GM11168 (cell line): ENCODE measurements around the gene AGAP4.
"Not testable (repeated sequence)": the region's sequence is repeated elsewhere in the genome, so short reads cannot be mapped to it uniquely, and the experiment has no call there.

Experiments
- in situ Hi-C: fragments of 300-500 bp; cut with MboI; formaldehyde crosslinking; loops from one replicate; pipeline ENCODE4 v1.12.0; 2022; ENCODE audit warnings: low sequenced_read_pairs; ENCODE audit not compliant: unreplicated experiment

AGAP4 gene

GRCh38 chr10:45847400-45847799, at the start of gene AGAP4:
AGAP4 (minus strand) TSS chr10:45847500; CDS start chr10:45847347, 153 bp downstream.
- in situ Hi-C loops, result loop anchor here (25.0 kb wide), 1 partner anchor 265 kb away; no protein-coding TSS in a partner anchor

GRCh38 chr10:45890721-45891120, 43.4 kb upstream of the AGAP4 start:
- in situ Hi-C loops, result not testable (repeated sequence)

GRCh38 chr10:45889539-45890230, 42.4 kb upstream of the AGAP4 start:
- in situ Hi-C loops, result not testable (repeated sequence)

DNA sequence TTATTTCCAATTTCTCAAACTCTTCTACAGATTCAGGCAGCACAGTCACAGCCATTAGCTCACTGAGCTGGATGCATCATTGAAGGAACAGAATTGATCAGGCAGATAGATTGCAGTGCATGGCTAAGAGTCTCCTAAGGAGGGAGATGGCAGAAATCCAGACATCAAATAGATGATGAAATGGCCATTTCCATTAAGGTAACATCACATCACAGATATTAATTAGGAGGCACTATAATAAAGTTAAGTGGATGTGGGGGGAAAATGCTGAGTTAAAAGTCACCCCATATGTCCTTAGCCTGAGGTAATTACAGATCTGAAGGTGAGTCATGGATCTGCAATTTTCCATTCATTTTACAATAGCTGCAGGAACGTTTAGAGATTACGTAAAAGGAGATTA, 35.6 kb upstream of the AGAP4 start:
- in situ Hi-C loops, result not testable (repeated sequence)

DNA sequence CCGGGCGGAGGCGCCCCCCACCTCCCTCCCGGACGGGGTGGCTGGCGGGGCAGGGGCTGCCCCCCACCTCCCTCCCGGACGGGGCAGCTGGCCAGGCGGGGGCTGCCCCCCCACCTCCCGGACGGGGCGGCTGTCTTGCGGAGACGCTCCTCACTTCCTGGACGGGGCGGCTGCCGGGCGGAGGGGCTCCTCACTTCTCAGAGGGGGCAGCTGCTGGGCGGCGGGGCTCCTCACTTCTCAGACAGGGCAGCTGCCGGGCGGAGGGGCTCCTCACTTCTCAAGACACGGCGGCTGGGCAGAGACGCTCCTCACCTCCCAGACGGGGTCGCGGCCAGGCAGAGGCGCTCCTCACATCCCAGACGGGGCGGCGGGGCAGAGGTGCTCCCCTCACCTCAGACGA, 18.1 kb upstream of the AGAP4 start:
- in situ Hi-C loops, result loop anchor here (10.0 kb wide), 1 partner anchor 129 kb away; no protein-coding TSS in a partner anchor

GRCh38 chr10:45864264-45864663, 17.0 kb upstream of the AGAP4 start:
- in situ Hi-C loops, result loop anchor here (10.0 kb wide), 1 partner anchor 131 kb away; no protein-coding TSS in a partner anchor

DNA sequence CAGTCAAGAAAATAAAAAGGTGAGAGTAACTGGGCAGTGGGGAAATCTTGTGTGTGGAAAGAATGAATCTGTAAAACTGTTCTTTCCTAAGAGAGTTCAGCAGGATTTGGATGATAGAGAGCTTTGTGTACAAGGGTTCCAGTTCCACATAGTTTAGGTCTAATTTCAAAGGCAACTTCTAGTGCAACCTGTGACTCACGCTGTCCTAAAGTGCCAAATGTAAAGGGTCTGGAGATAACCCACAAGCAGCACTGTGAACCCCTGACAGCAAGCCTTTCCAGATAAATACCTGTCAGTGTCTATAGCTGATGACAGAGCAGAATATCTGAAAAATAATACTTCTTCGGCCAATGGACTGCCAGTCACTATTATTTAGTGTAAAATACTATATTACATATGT, 16.3 kb upstream of the AGAP4 start:
- in situ Hi-C loops, result loop anchor here (10.0 kb wide), 1 partner anchor 131 kb away; no protein-coding TSS in a partner anchor

GRCh38 chr10:45857931-45858330, 10.6 kb upstream of the AGAP4 start:
- in situ Hi-C loops, result not testable (repeated sequence)

DNA sequence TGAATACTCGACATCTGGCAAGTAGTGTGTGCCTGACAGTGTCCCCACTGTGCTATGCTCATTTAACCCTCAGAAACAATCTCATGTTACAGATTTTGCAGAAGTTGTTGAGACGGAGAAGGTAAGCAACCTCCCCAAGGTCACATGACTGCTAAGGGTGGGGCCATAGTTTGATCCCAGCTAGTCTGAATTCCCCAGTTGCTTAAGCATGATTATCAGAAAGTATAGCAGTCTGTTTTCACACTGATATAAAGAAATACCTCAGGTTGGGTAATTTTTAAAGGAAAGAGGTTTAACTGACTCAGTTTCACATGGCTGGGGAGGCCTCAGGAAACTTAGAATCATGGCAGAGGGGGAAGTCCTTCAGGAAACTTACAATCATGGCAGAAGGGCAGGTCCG, 1.2 kb upstream of the AGAP4 start:
- in situ Hi-C loops, result loop anchor here (25.0 kb wide), 1 partner anchor 264 kb away; no protein-coding TSS in a partner anchor

DNA sequence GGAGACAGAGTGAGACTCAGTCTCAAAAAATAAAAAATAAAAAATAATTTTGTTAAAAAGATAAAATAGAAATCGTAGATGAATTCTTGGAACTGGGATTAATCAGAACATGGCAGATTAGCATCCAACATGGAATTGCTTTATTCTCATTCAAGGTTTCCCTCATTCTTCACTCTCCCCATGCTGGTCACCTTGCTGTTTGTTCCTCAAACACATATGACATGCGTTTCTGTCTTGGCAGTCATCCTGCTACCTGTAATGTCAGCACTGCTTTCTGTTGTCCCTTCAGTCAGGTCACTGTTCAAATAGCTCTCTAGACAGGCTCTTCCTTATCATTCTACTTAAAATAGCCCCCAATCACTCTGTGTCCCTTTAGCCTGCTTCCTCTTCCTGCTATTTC, 24.4 kb downstream of the AGAP4 start:
- in situ Hi-C loops, result loop anchor here (25.0 kb wide), 1 partner anchor 539 kb away; no protein-coding TSS in a partner anchor

- in situ Hi-C loops, result loop anchor here (25.0 kb wide), 1 partner anchor 542 kb away; no protein-coding TSS in a partner anchor
These were observed 27.0 kb downstream of the AGAP4 start for GRCh38 chr10:45820107-45820830.

GRCh38 chr10:45819552-45819951, 27.7 kb downstream of the AGAP4 start:
- in situ Hi-C loops, result loop anchor here (25.0 kb wide), 1 partner anchor 543 kb away; no protein-coding TSS in a partner anchor

DNA sequence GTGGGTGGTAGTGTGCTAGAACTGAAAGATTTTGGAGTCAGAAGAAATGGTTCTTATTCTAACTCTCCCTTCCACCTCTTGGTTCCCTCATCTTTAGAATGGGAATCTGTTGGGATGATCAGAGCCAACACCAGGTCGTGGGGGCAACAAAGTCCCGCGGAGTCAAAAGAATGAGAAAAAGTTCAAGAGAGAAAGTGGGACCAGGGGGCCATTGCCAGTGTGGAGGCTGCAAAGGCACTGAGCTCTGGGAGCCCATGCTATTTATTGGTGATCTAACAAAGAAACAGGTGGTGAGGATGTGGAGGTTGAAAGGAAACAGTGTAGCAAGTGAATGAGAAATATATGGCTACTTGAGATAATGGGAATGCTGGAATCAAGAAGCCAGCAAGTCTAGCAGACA, 29.4 kb downstream of the AGAP4 start:
- in situ Hi-C loops, result loop anchor here (25.0 kb wide), 1 partner anchor 544 kb away; no protein-coding TSS in a partner anchor

- in situ Hi-C loops, result loop anchor here (25.0 kb wide), 1 partner anchor 545 kb away; no protein-coding TSS in a partner anchor
These were observed 30.0 kb downstream of the AGAP4 start for GRCh38 chr10:45817130-45817859.

- in situ Hi-C loops, result loop anchor here (25.0 kb wide), 1 partner anchor 548 kb away; no protein-coding TSS in a partner anchor
These were observed 33.2 kb downstream of the AGAP4 start for GRCh38 chr10:45814146-45814545.

DNA sequence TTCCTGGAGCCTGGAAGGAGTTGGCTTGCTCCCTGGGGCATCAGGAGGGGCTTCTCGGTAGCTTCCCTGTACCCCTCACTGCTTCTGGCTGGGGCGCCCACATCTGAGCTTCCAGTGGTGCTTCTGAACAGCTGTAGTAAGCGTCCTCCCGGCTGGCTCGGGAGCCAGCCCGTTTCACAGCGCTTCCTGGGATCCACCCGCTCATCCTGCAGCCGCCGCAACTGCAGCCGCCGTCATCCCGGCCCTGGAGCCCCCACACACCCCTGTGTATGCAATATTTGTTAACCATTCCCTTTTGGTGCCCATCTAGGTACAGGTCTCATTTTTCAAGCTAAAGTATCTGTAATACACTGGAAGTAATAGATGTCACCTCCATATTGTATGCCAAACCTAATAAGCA, 34.3 kb downstream of the AGAP4 start:
- in situ Hi-C loops, result loop anchor here (25.0 kb wide), 1 partner anchor 549 kb away; no protein-coding TSS in a partner anchor

GRCh38 chr10:45811075-45811474, 36.2 kb downstream of the AGAP4 start:
- in situ Hi-C loops, result loop anchor here (25.0 kb wide), 1 partner anchor 551 kb away; no protein-coding TSS in a partner anchor

- in situ Hi-C loops, result loop anchor here (25.0 kb wide), 1 partner anchor 552 kb away; no protein-coding TSS in a partner anchor
These were observed 37.5 kb downstream of the AGAP4 start for GRCh38 chr10:45809837-45810236.

DNA sequence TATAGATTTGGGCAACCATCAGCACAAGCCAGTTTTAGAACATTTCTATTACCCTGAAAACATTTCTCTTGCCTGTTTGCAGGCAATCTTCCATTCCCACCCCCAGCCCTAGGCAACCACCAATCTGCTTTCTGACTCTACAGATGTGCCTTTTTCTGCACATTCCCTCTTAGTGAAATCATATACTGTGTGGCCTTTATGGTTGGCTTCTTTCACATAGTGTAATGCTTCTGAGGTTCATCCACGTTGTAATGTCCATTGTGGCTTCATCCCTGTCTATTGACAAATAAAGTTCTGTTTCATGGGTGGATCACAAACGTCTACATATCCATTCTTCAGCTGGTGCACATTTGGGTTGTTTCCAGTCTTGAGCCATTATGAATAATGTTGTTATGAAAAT, 42.3 kb downstream of the AGAP4 start:
- in situ Hi-C loops, result loop anchor here (25.0 kb wide), 1 partner anchor 557 kb away; no protein-coding TSS in a partner anchor
